Measurements from ENCODE around the gene VPS37C.

GRCh38 chr11:61110255-61111049, 50.8 kb downstream of the VPS37C start:
- no peak for TF ChIP-seq POLR2A (IDR thresholded peaks at IDR 0.05)
- no peak for TF ChIP-seq CTCF (IDR thresholded peaks at IDR 0.05)
- no peak for TF ChIP-seq EP300 (IDR thresholded peaks at IDR 0.05)

All from ovary (tissue), 3 donors.